GM13976 (cell line): ENCODE measurements around the gene SGCA.

ENCODE experiments used
- DNase-seq: peaks from one replicate; pipeline ENCODE4 v3.0.0; 2012; ENCODE audit warnings: low spot score
- in situ Hi-C: fragments of 300-500 bp; cut with MboI; formaldehyde crosslinking; loops from one replicate; pipeline ENCODE4 v1.12.0; 2022; ENCODE audit warnings: low sequenced_read_pairs, mixed read lengths, inconsistent platforms; ENCODE audit not compliant: unreplicated experiment
- TF ChIP-seq, protein P1 (sequence below): IDR thresholded peaks from 2 replicates; pipeline ENCODE4 v1.5.1; 2012; ENCODE audit warnings: borderline replicate concordance, mild to moderate bottlenecking; ENCODE audit not compliant: insufficient read depth; ENCODE audit errors: extremely low read depth, missing control alignments, control extremely low read depth

SGCA gene

DNA sequence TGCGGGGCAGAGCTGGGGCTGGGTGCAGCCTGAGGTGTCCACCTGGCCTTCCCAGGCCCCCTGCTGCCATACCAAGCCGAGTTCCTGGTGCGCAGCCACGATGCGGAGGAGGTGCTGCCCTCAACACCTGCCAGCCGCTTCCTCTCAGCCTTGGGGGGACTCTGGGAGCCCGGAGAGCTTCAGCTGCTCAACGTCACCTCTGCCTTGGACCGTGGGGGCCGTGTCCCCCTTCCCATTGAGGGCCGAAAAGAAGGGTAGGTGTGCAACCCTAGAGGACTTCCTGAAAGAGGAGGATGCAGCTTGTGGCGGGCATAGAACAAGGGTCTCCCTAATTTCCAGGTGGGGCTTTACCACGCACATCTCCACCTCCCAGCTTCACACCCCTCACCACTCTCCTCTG lies 2.5 kb downstream of the SGCA start:
- in situ Hi-C loops = no loop called here
- TF ChIP-seq, protein P1, sequence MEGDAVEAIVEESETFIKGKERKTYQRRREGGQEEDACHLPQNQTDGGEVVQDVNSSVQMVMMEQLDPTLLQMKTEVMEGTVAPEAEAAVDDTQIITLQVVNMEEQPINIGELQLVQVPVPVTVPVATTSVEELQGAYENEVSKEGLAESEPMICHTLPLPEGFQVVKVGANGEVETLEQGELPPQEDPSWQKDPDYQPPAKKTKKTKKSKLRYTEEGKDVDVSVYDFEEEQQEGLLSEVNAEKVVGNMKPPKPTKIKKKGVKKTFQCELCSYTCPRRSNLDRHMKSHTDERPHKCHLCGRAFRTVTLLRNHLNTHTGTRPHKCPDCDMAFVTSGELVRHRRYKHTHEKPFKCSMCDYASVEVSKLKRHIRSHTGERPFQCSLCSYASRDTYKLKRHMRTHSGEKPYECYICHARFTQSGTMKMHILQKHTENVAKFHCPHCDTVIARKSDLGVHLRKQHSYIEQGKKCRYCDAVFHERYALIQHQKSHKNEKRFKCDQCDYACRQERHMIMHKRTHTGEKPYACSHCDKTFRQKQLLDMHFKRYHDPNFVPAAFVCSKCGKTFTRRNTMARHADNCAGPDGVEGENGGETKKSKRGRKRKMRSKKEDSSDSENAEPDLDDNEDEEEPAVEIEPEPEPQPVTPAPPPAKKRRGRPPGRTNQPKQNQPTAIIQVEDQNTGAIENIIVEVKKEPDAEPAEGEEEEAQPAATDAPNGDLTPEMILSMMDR = no peak
- no peak for DNase-seq

DNA sequence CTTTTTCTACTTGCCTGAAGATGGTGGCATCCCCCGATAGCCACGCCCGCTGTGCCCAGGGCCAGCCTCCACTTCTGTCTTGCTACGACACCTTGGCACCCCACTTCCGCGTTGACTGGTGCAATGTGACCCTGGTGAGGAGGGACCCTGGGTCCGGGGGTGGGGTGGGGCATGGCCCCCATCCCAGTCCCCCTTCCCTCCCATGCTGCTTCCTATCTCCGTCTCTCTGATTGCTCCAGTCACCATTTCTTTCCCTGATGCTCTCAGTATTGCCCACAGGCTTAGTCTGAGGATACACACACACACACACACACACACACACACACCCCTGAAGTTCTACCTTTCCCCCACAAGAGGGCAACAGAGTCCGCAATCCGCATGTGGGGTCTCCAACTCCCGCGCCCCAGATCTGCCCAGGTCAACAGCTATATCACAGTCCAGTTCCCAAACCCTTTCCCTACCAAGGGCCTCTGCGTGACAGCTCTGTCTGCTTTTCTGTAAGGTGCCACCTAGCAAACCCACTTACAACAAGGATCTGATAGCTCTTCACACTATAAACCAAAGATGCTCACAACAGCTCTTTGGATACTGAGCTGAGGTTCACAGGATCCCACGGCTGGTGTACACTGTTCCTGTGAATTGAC lies 3.4 kb downstream of the SGCA start:
- peak; percentile 86 for DNase-seq
- TF ChIP-seq, protein P1 = peak; percentile 68
- in situ Hi-C loops = no loop called here

DNA sequence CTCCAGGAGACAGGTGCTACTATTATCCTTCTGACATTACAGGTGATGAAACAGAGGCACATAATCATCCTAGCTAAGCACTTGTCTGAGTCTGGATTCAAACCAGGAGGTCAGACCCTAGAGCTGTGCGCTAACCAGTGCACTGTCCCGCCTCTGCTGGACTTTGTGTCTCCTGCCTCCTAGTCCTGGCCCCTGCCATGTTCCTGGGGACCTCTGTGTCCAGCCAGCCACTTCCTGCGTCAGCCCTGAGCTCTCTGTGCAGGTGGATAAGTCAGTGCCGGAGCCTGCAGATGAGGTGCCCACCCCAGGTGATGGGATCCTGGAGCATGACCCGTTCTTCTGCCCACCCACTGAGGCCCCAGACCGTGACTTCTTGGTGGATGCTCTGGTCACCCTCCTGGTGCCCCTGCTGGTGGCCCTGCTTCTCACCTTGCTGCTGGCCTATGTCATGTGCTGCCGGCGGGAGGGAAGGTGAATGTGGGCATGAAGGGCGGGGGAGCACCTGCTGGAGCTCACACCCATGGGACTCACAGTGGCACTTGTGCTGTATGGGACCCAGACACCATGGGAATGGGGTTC lies 4.2 kb downstream of the SGCA start:
- TF ChIP-seq, protein P1 = no peak
- DNase-seq = no peak
- in situ Hi-C loops = no loop called here

DNA sequence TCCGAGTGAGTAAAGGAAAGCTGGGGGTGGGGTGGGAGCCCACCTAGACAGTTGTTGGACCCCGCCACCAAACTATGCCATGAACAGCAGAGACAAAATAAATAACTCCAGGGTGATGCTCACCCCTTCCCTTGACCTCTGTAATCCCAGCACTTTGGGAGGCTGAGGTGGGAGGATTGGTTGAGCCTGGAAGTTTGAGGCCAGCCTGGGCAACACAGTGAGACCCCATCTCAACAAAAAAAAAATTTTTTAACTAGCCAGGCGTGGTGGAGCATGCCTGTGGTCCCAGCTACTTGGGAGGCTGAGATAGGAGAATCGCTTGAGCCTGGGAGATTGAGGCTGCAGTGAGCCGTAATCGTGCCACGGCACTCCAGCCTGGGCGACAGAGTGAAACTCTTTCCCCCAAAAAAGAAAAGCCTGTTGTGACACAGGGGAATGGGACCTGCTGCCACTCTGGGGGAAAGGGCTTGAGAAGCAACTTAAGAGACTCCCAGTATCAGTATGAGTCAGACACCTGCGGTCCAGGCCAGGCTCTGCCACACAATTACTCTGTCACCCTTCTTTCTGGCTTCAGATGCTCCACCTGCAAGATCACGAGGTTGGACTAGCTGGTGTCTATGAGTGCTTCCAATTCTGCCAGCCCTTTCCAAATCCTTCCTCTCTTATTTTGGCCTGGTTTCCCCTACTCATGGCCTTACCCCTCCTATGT lies 5.0 kb downstream of the SGCA start:
- in situ Hi-C loops = no loop called here
- TF ChIP-seq, protein P1 = no peak
- DNase-seq = peak; percentile 68

DNA sequence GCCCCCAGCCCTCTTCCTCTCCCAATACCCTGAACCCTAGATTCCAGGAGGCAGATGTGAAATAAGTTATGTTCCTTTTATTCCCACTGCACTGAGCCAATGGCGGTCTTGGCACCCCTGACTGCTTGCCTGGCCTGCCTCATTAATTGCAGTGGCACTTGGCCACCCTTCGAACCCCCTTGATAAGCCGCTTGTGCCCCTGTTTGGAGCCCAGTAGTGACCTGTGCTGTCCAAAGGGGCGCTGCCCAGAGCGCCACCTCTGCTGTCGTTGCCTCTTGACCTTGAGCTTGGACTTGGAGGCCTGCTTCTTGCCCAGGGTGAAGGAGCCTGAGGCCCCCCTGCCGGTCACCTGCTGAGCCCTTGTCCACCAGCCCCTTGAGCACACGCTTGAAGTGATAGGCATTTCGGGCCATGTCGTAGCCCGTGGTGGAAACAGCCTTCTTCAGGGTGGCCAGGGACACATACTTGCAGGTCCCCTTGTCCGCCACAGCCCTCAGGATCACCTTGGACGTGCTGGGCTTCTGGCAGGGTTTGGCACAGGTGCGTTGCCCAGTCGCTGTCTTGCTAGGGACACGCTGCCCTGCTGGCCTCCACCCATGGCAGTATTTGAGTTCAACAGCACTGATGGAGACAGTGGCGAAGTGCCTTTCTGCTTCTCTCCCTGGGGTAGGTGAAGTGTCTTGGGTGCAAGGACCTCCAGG lies 5.7 kb downstream of the SGCA start:
- TF ChIP-seq, protein P1 = no peak
- in situ Hi-C loops = no loop called here
- no peak for DNase-seq

DNA sequence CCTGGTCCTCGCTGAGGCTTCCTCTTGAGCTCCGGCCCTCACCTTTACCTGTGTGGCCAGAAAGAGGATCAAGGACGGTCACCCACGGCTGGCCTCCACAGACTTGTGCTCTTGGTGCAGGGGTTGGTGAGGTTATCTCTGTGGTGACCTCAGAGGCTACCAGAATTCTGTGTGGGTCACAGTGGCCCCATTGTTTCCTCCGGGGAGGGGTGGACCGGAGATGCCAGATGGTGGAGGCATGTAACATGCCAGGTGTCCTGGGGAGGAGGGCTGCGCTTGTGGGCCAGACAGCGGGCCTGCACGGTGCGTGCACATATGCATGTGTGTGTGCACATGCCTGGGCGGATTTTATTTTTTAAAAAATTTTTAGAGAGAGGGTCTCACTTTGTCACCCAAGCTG lies 6.3 kb downstream of the SGCA start:
- in situ Hi-C loops = no loop called here
- no peak for DNase-seq
- TF ChIP-seq, protein P1 = no peak
